B cell (primary cell): ENCODE results near the gene GARS1. TPM values are rescaled to one million over a fixed set of nuclear protein-coding genes. Genes with fewer than 3 reads are reported as not detected.

ENCODE experiments used
- ATAC-seq: fragments of 200-7000 bp; cut with Tn5 transposase; one replicate; pipeline ENCODE4 v1.10.0; 2021; ENCODE audit warnings: low read depth, mild to moderate bottlenecking, moderate number of reproducible peaks, moderate library complexity
- CTCF ChIA-PET: fragments of 350-600 bp; sonication (Branson Sonifier 250); formaldehyde crosslinking; loops from one replicate; lab custom pipeline; 2021; ENCODE audit warnings: antibody characterized with exemption, inconsistent platforms; lab: Charles Lee
- POLR2A ChIA-PET: fragments of 350-600 bp; sonication (Branson Sonifier 250); formaldehyde crosslinking; loops from one replicate; lab custom pipeline; 2021; ENCODE audit warnings: antibody characterized with exemption; lab: Charles Lee
- DNase-seq: peaks from one replicate; pipeline ENCODE4 v3.0.0; 2013
- H2AFZ ChIP-seq: 2 replicates; pipeline ENCODE4 v1.6.1; 2012; ENCODE audit warnings: mild to moderate bottlenecking, low read depth, low read length; ENCODE audit not compliant: insufficient read depth, poor library complexity, severe bottlenecking
- H3K27ac ChIP-seq, 2 donors: 1 replicate in 1 of 2; 2 replicates in 1 of 2; pipeline ENCODE4 v1.5.1; 2012 to 2013; ENCODE audit warnings: low read length in 2 of 2, mild to moderate bottlenecking in 2 of 2, moderate library complexity in 1 of 2
- H3K27me3 ChIP-seq, 4 experiments: fragments of 200-600 bp in 1 of 4; sonication (generic) in 1 of 4; replicated peaks in 1 of 4; 1 replicate in 2 of 4; 2 replicates in 2 of 4; pipeline versions ENCODE4 v1.6.1 to v1.7.0; 2013 to 2016; ENCODE audit warnings: low read length in 3 of 4, mild to moderate bottlenecking in 2 of 4, mixed read lengths in 1 of 4, moderate library complexity in 1 of 4; ENCODE audit not compliant: insufficient read depth in 4 of 4, control insufficient read depth in 3 of 4; ENCODE audit errors: control extremely low read depth in 1 of 4
- H3K36me3 ChIP-seq, 2 experiments: replicated peaks in 1 of 2; 1 replicate in 1 of 2; 2 replicates in 1 of 2; pipeline versions ENCODE4 v1.6.1 to v1.7.1; 2013; ENCODE audit warnings: low read length in 1 of 2; ENCODE audit not compliant: insufficient read depth in 2 of 2, control insufficient read depth in 1 of 2; ENCODE audit errors: control extremely low read depth in 1 of 2, extremely low read depth in 1 of 2
- H3K4me1 ChIP-seq, 2 donors: fragments of 200-600 bp in 1 of 2; sonication (generic) in 1 of 2; 1 replicate in 1 of 2; 2 replicates in 1 of 2; pipeline versions ENCODE4 v1.5.1 to v1.6.1; 2013 to 2017; ENCODE audit warnings: low read length in 2 of 2; ENCODE audit not compliant: control insufficient read depth in 2 of 2, insufficient read depth in 2 of 2
- H3K4me2 ChIP-seq: replicated peaks from 2 replicates; pipeline ENCODE3; 2012; ENCODE audit warnings: mild to moderate bottlenecking, low read depth, low read length; ENCODE audit not compliant: poor library complexity, severe bottlenecking
- H3K4me3 ChIP-seq, 5 experiments: fragments of 200-600 bp in 1 of 5; sonication (generic) in 1 of 5; 1 replicate in 3 of 5; 2 replicates in 2 of 5; pipeline versions ENCODE4 v1.5.1 to v1.7.0; 2011 to 2016; ENCODE audit warnings: low read length in 4 of 5, mild to moderate bottlenecking in 4 of 5, low read depth in 2 of 5, control low read depth in 1 of 5, moderate library complexity in 1 of 5; ENCODE audit not compliant: insufficient read depth in 1 of 5; ENCODE audit errors: control extremely low read depth in 1 of 5, extremely low read depth in 1 of 5
- H3K79me2 ChIP-seq: fragments of 200-600 bp; sonication (generic); one replicate; pipeline ENCODE4 v1.6.0; 2016; ENCODE audit warnings: low read length; ENCODE audit not compliant: control insufficient read depth, insufficient read depth
- H3K9ac ChIP-seq: fragments of 200-600 bp; sonication (generic); 2 replicates; pipeline ENCODE4 v1.6.1; 2017; ENCODE audit warnings: mild to moderate bottlenecking, low read length, moderate library complexity
- H3K9me3 ChIP-seq, 3 donors: one replicate each; pipeline versions ENCODE4 v1.6.1 to v1.7.1; 2013; ENCODE audit warnings: low read length in 2 of 3; ENCODE audit not compliant: control insufficient read depth in 2 of 3, insufficient read depth in 1 of 3; ENCODE audit errors: control extremely low read depth in 1 of 3
- H4K20me1 ChIP-seq: 2 replicates; pipeline ENCODE4 v1.6.0; 2012; ENCODE audit warnings: mild to moderate bottlenecking, low read length; ENCODE audit not compliant: insufficient read depth, control insufficient read depth, poor library complexity, severe bottlenecking
- H3K27ac Mint-ChIP-seq: one replicate; pipeline ENCODE4 v1.8.0; 2021; ENCODE audit warnings: mixed read lengths
- H3K27me3 Mint-ChIP-seq: one replicate; pipeline ENCODE4 v1.8.0; 2021; ENCODE audit warnings: mixed read lengths
- H3K4me1 Mint-ChIP-seq: one replicate; pipeline ENCODE4 v1.8.0; 2021; ENCODE audit warnings: mixed read lengths
- H3K4me3 Mint-ChIP-seq: one replicate; pipeline ENCODE4 v1.8.0; 2021; ENCODE audit warnings: mixed read lengths
- H3K9me3 Mint-ChIP-seq: one replicate; pipeline ENCODE4 v1.8.0; 2022; ENCODE audit warnings: mixed read lengths; ENCODE audit not compliant: insufficient read depth
- CTCF ChIP-seq: fragments of 200-600 bp; IDR thresholded peaks from one replicate; pipeline ENCODE4 v1.8.0; 2022; ENCODE audit warnings: antibody characterized with exemption, mild to moderate bottlenecking
- EZH2 ChIP-seq: IDR thresholded peaks from 2 replicates; pipeline ENCODE4 v1.6.1; 2012; ENCODE audit warnings: borderline replicate concordance, low read depth, mild to moderate bottlenecking, moderate library complexity, low read length; ENCODE audit not compliant: insufficient read depth, poor library complexity, severe bottlenecking
- WGBS: methylation state at CpG from one replicate; pipeline ENCODE4 v1.1.5; 2013; ENCODE audit warnings: missing lambda C conversion rate; ENCODE audit not compliant: insufficient coverage; 5-methylcytosine and 5-hydroxymethylcytosine counted together
- intact Hi-C: fragments of 100-400 bp; cut with micrococcal nuclease; formaldehyde crosslinking; loops from one replicate; pipeline ENCODE4 v1.10.0; 2022
- polyA plus RNA-seq: library from polyadenylated mRNA; depleted of rRNA; stranded (reverse); fragments of >200 nt; gene quantifications from 2 replicates; pipeline ENCODE4 v1.2.3, GENCODE V29; 2012
- total RNA-seq, 2 donors: library from RNA; stranded (reverse); fragments of 120-200 nt in 1 of 2; gene quantifications; 1 replicate in 1 of 2; 2 replicates in 1 of 2; pipeline versions ENCODE4 v1.2.3 to v1.2.4, GENCODE V29; 2013 to 2022

The GARS1 gene
- total and polyA plus RNA-seq, 2 donors (not counting 1 experiment from before 2014, with no cell fraction given) = 54.9 to 61.7 TPM

DNA sequence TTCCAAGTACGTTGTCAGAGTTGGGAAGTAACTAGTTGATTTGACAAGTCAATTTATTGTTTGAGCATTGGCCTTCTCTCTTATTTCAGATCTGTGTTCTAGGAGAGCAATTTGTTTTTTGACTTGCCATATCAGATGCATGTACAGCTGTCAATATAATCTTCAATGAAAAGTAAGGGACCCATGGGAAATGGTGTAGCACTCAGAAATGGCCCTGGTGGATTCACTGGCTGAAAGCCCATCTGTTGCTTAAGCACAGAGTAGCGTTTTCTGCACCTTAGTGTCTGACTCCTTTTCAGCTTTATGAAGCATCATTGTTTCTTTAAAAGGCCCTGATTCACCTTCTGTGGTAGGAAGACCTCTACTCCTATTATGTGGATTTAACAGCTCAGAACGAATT lies 10.2 kb downstream of the GARS1 start:
- H3K9ac ChIP-seq = no peak overlapping the region
- H3K9me3 ChIP-seq = no peaks in the 10 kb centered on the region
- no peaks in the 10 kb centered on the region for H3K79me2 ChIP-seq
- H3K36me3 ChIP-seq = peaks cover 38 to 77% of the 10 kb centered on the region in 2 experiments
- ATAC-seq (no peak), DNase-seq (no peak)
- 100% methylated on average over 1 of the region's 3 CpGs for WGBS
- Mint-ChIP-seq H3K9me3 (no peaks in the 10 kb centered on the region), H3K27me3 (no peaks in the 10 kb centered on the region), H3K27ac (no peak overlapping the region), H3K4me1 (no peaks in the 10 kb centered on the region), H3K4me3 (no peak overlapping the region)
- TF ChIP-seq CTCF (no peak), EZH2 (no peak)
- no peak overlapping the region for H3K27ac ChIP-seq
- H3K4me1 ChIP-seq = no peaks in the 10 kb centered on the region
- intact Hi-C loops = no loop called here
- CTCF ChIA-PET = no interaction called here
- POLR2A ChIA-PET = no interaction called here
- no peak overlapping the region for H2AFZ ChIP-seq
- H3K27me3 ChIP-seq = no peaks in the 10 kb centered on the region
- no peak overlapping the region for H3K4me2 ChIP-seq
- no peaks in the 10 kb centered on the region for H4K20me1 ChIP-seq
- H3K4me3 ChIP-seq = no peak overlapping the region

- no peaks in the 10 kb centered on the region for H3K4me1 Mint-ChIP-seq
- CTCF ChIA-PET = interaction anchor here (1.1 kb wide), 1 partner anchor 12 kb away, joined by 5 read pairs; no protein-coding TSS in a partner anchor
- H3K4me3 ChIP-seq = no peak overlapping the region
- no peak overlapping the region for H3K9ac ChIP-seq
- TF ChIP-seq EZH2 (no peak), CTCF (no peak)
- no peaks in the 10 kb centered on the region for H3K4me1 ChIP-seq
- H3K27me3 Mint-ChIP-seq = no peaks in the 10 kb centered on the region
- POLR2A ChIA-PET = no interaction called here
- H3K27me3 ChIP-seq = no peaks in the 10 kb centered on the region
- no peak overlapping the region for H3K4me2 ChIP-seq
- H3K9me3 Mint-ChIP-seq = no peaks in the 10 kb centered on the region
- H3K27ac ChIP-seq = no peak overlapping the region
- H3K79me2 ChIP-seq = no peaks in the 10 kb centered on the region
- no peak overlapping the region for H3K27ac Mint-ChIP-seq
- H3K9me3 ChIP-seq = no peaks in the 10 kb centered on the region
- H4K20me1 ChIP-seq = no peaks in the 10 kb centered on the region
- H2AFZ ChIP-seq = no peak overlapping the region
- no CpG with 5 or more reads among the region's 3 CpGs for WGBS
- ATAC-seq = no peak
- H3K36me3 ChIP-seq = peaks cover 42 to 76% of the 10 kb centered on the region in 2 experiments
- H3K4me3 Mint-ChIP-seq = no peak overlapping the region
- DNase-seq = no peak
- intact Hi-C loops = no loop called here
Measured at GRCh38 chr7:30605832-30606231, 11.2 kb downstream of the GARS1 start.
